ENCODE results near the gene AP4E1.

AP4E1 gene

DNA sequence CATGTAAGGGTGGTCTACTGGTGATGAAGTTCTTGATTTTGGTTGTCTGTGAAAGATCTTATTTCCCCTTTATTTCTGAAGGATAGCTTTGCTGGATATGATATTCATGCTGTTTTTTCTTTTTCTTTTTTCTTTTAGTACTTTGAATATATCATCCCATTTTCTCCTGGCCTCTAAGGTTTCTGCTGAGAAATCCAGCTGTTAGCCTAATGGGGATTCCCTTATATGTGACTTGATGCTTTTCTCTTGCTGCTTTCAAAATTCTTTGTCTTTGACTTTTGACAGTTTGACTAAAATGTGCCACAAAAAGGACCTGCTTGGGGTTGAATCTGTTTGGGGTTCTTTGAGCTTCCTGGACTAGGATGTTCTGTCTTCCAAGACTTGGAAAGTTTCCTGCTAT lies 62.6 kb downstream of the AP4E1 start:
- Histone ChIP-seq H3K9me3 (no peaks in the 10 kb centered on the region), H3K36me3 (peaks cover 11% of the 10 kb centered on the region), H3K4me1 (ENCODE audit: control insufficient read depth in 1 of 2, insufficient read depth in 1 of 2, low read depth in 1 of 2, low read length in 1 of 2) (no peaks in the 10 kb centered on the region), H3K27ac (no peak overlapping the region), H3K27me3 (no peaks in the 10 kb centered on the region), H3K4me3 (ENCODE audit: low read depth in 1 of 2, low read length in 1 of 2) (no peak overlapping the region)
- TF ChIP-seq, protein P1, sequence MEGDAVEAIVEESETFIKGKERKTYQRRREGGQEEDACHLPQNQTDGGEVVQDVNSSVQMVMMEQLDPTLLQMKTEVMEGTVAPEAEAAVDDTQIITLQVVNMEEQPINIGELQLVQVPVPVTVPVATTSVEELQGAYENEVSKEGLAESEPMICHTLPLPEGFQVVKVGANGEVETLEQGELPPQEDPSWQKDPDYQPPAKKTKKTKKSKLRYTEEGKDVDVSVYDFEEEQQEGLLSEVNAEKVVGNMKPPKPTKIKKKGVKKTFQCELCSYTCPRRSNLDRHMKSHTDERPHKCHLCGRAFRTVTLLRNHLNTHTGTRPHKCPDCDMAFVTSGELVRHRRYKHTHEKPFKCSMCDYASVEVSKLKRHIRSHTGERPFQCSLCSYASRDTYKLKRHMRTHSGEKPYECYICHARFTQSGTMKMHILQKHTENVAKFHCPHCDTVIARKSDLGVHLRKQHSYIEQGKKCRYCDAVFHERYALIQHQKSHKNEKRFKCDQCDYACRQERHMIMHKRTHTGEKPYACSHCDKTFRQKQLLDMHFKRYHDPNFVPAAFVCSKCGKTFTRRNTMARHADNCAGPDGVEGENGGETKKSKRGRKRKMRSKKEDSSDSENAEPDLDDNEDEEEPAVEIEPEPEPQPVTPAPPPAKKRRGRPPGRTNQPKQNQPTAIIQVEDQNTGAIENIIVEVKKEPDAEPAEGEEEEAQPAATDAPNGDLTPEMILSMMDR (IDR thresholded peaks at IDR 0.05): no peak

- H3K36me3 ChIP-seq: peaks cover 11% of the 10 kb centered on the region
- no peaks in the 10 kb centered on the region for H3K4me1 ChIP-seq (ENCODE audit: control insufficient read depth in 1 of 2, insufficient read depth in 1 of 2, low read depth in 1 of 2, low read length in 1 of 2)
- H3K9me3 ChIP-seq: no peaks in the 10 kb centered on the region
- no peaks in the 10 kb centered on the region for H3K27me3 ChIP-seq
- no peak overlapping the region for H3K27ac ChIP-seq
- TF ChIP-seq, protein P1 (IDR thresholded peaks at IDR 0.05): no peak
- H3K4me3 ChIP-seq (ENCODE audit: low read depth in 1 of 2, low read length in 1 of 2): no peak overlapping the region
Observed at GRCh38 chr15:50971542-50971941, 63.1 kb downstream of the AP4E1 start.

- TF ChIP-seq, protein P1 (IDR thresholded peaks at IDR 0.05): no peak
- no peak overlapping the region for H3K4me3 ChIP-seq (ENCODE audit: low read depth in 1 of 2, low read length in 1 of 2)
- no peaks in the 10 kb centered on the region for H3K27me3 ChIP-seq
- no peak overlapping the region for H3K27ac ChIP-seq
- H3K9me3 ChIP-seq: no peaks in the 10 kb centered on the region
- no peaks in the 10 kb centered on the region for H3K4me1 ChIP-seq (ENCODE audit: control insufficient read depth in 1 of 2, insufficient read depth in 1 of 2, low read depth in 1 of 2, low read length in 1 of 2)
- H3K36me3 ChIP-seq: peaks cover 11% of the 10 kb centered on the region
Observed at GRCh38 chr15:50973605-50974004, 65.1 kb downstream of the AP4E1 start.

- Histone ChIP-seq H3K36me3 (peaks cover 14% of the 10 kb centered on the region), H3K9me3 (no peaks in the 10 kb centered on the region), H3K27me3 (no peaks in the 10 kb centered on the region), H3K27ac (no peak overlapping the region), H3K4me1 (ENCODE audit: control insufficient read depth in 1 of 2, insufficient read depth in 1 of 2, low read depth in 1 of 2, low read length in 1 of 2) (no peaks in the 10 kb centered on the region), H3K4me3 (ENCODE audit: low read depth in 1 of 2, low read length in 1 of 2) (no peak overlapping the region)
- TF ChIP-seq, protein P1 (IDR thresholded peaks at IDR 0.05): no peak
Observed at GRCh38 chr15:50977162-50977561, 68.7 kb downstream of the AP4E1 start.

- H3K27me3 ChIP-seq: no peaks in the 10 kb centered on the region
- TF ChIP-seq, protein P1 (IDR thresholded peaks at IDR 0.05): no peak
- no peak overlapping the region for H3K27ac ChIP-seq
- H3K9me3 ChIP-seq: no peaks in the 10 kb centered on the region
- H3K36me3 ChIP-seq: peaks cover 10% of the 10 kb centered on the region
- no peaks in the 10 kb centered on the region for H3K4me1 ChIP-seq (ENCODE audit: control insufficient read depth in 1 of 2, insufficient read depth in 1 of 2, low read depth in 1 of 2, low read length in 1 of 2)
- H3K4me3 ChIP-seq (ENCODE audit: low read depth in 1 of 2, low read length in 1 of 2): no peak overlapping the region
Observed at GRCh38 chr15:50978580-50978979, 70.1 kb downstream of the AP4E1 start.

DNA sequence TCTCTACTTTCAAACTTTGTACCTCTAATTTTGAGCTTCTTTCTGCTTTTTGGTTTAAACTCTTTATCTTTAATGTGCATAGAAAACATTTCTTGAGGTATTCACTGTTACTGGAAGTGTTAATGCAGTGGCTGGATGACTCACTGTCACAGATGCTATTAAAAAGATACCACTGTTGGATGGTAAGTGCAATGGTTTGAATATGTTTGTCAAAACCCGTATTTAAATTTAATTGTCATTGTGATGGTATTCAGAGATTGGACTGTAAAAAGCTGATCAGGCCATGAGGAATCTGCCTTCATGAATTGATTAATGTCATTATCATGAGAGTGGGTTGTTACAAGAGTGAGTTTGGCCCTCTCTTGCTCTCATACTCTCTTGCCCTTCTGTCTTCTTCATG lies 70.6 kb downstream of the AP4E1 start:
- Histone ChIP-seq H3K4me3 (ENCODE audit: low read depth in 1 of 2, low read length in 1 of 2) (no peak overlapping the region), H3K4me1 (ENCODE audit: control insufficient read depth in 1 of 2, insufficient read depth in 1 of 2, low read depth in 1 of 2, low read length in 1 of 2) (no peaks in the 10 kb centered on the region), H3K27me3 (no peaks in the 10 kb centered on the region), H3K9me3 (no peaks in the 10 kb centered on the region), H3K36me3 (peaks cover 10% of the 10 kb centered on the region), H3K27ac (no peak overlapping the region)
- TF ChIP-seq, protein P1 (IDR thresholded peaks at IDR 0.05): no peak
